ENCODE data around the gene FZR1. TPM values are rescaled to one million over a fixed set of nuclear protein-coding genes. Genes with fewer than 3 reads are reported as not detected.

Gene FZR1
- total and polyA plus RNA-seq, 2 of the 8 experiments (the other 6 are each of a cell fraction or from before 2014, with no cell fraction given), result 21.6 to 35.5 TPM

DNA sequence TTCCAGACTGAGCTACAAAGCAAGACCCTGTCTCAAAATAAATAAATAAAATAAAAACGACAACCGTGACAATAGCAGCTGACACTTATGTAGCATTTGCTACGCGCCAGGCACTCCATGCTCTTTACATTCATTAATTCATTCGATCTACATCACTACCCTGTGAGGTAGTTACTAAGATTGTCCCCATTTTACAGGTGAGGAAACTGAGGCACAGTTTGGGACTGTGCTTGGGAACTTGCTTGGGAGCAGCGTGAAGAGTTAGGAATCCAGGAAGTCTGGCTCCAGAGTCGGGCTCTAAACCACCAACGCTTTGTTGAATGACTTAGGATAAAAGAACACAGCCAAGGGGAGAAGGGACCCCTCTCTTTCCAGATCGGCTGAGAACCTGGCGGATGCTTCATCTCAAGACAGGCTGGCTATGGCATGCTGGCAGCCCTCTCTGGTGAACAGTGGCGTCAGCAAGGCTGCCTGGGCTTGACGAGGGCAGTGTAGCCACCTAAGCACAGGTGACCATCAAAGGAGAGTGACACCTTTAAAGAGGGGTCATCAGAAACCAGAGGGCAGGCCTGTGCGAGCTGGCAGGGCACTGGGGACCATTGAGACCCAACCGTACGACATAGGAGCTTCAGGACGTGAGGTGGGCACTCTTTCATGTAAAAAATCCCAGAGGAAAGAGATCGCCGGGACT lies 6.2 kb upstream of the FZR1 start:
- H4K5ac ChIP-seq (ENCODE audit: insufficient read length, low read depth, low read length), result no peak overlapping the region
- H2BK120ac ChIP-seq (replicated peaks; ENCODE audit: low read depth, low read length), result no peak overlapping the region
- H4K91ac ChIP-seq (replicated peaks; ENCODE audit: insufficient read length, low read length), result no peak overlapping the region
- H3K4me1 ChIP-seq (replicated peaks in 1 of 4; ENCODE audit: control insufficient read depth in 3 of 4, insufficient read depth in 4 of 4, low read length in 3 of 4), result no peaks in the 10 kb centered on the region; a peak in 3 of 7 replicates
- no peak overlapping the region for H3K23ac ChIP-seq (ENCODE audit: insufficient read length)
- H2BK20ac ChIP-seq (ENCODE audit: low read length), result no peak overlapping the region
- peaks cover 1 to 8% of the 10 kb centered on the region in 2 experiments for H4K20me1 ChIP-seq (replicated peaks in 1 of 2; ENCODE audit: control insufficient read depth in 1 of 2, insufficient read depth in 2 of 2, low read length in 2 of 2)
- ChIA-PET POLR2A (ENCODE audit: partially characterized antibody) (interaction anchor here (0.7 to 6.1 kb wide), 5 partner anchors 11 to 57 kb away, joined by 3 to 58 read pairs (median 5); partner anchors contain the start of gene SMIM24), CTCF (ENCODE audit: partially characterized antibody) (interaction anchor here (0.6 to 2.2 kb wide), 7 partner anchors 14 to 1490 kb away, joined by 3 to 8 read pairs (median 3); no protein-coding TSS in a partner anchor)
- H3K9me3 ChIP-seq (ENCODE audit: insufficient read depth in 2 of 2, low read depth in 1 of 2, low read length in 1 of 2), result no peaks in the 10 kb centered on the region
- H2AFZ ChIP-seq (ENCODE audit: low read length), result no peak overlapping the region
- TF ChIP-seq BACH1 (IDR thresholded peaks at IDR 0.05; ENCODE audit: low read length) (no peak), RNF2 (IDR thresholded peaks at IDR 0.05; ENCODE audit: borderline replicate concordance, low read depth, low read length, missing control alignments, poor library complexity, severe bottlenecking) (no peak), EGR1 (IDR thresholded peaks at IDR 0.05; ENCODE audit: borderline replicate concordance, low read depth, low read length) (no peak)
- 33% methylated on average over 18 of the region's 18 CpGs; no CpG with 5 or more reads in 1 of the 2 experiments for WGBS, 2 experiments (ENCODE audit: extremely low coverage in 1 of 2, insufficient coverage in 1 of 2, insufficient read length in 1 of 2, insufficient replicate concordance in 2 of 2, low coverage in 1 of 2, low lambda C conversion rate in 2 of 2, missing lambda C conversion rate in 1 of 2)
- no peak for DNase-seq (ENCODE audit: low read depth in 1 of 2, low spot score in 2 of 2)
- FAIRE-seq, result no peak
- peak overlapping the region; percentile 100; the same call in 1 of the 2 replicates for H2BK5ac ChIP-seq (ENCODE audit: low read depth, low read length)
- H3K79me2 ChIP-seq (ENCODE audit: control insufficient read depth in 1 of 2, insufficient read depth in 2 of 2, low read length in 2 of 2), result peaks cover 0 to 30% of the 10 kb centered on the region in 2 experiments; a peak in 2 of 4 replicates
- peak overlapping the region; percentile 46 for H3K4ac ChIP-seq (replicated peaks; ENCODE audit: insufficient read length, low read depth, low read length)
- H3K79me1 ChIP-seq (ENCODE audit: low read depth, low read length), result peaks cover 6% of the 10 kb centered on the region
- H3K4me2 ChIP-seq (ENCODE audit: insufficient read depth in 1 of 2, low read depth in 2 of 2, low read length in 2 of 2), result peak overlapping the region; percentile 89 to 94
- H4K8ac ChIP-seq (ENCODE audit: extremely low read depth, insufficient read depth, low read length), result peak overlapping the region; percentile 99; the same call in 1 of the 2 replicates
- no peak overlapping the region for H2BK15ac ChIP-seq (ENCODE audit: low read length)
- peaks cover 2 to 16% (median 6%) of the 10 kb centered on the region in 4 experiments; a peak in 6 of 8 replicates for H3K36me3 ChIP-seq (ENCODE audit: control insufficient read depth in 2 of 4, insufficient read depth in 4 of 4, low read length in 3 of 4)
- peak overlapping the region; percentile 77 to 98 (median 92) for H3K4me3 ChIP-seq (ENCODE audit: extremely low read depth in 1 of 4, insufficient read depth in 2 of 4, low read depth in 3 of 4, low read length in 4 of 4)
- no peak overlapping the region for H3K14ac ChIP-seq (ENCODE audit: insufficient read length)
- no peak overlapping the region for H3K18ac ChIP-seq (ENCODE audit: extremely low read depth, low read length)
- H3K9ac ChIP-seq (replicated peaks in 1 of 4; ENCODE audit: extremely low read depth in 1 of 4, low read depth in 3 of 4, low read length in 3 of 4), result peak overlapping the region; percentile 88 to 100 (median 96)
- peaks cover 7% of the 10 kb centered on the region for H3K23me2 ChIP-seq (ENCODE audit: low read depth, low read length)
- H2BK12ac ChIP-seq (ENCODE audit: low read depth, low read length), result no peak overlapping the region; the same call in 1 of the 2 replicates
- H3K27ac ChIP-seq (ENCODE audit: low read depth, low read length), result peak overlapping the region; percentile 100
- H2AK5ac ChIP-seq (ENCODE audit: low read depth, low read length), result peak overlapping the region; percentile 11
- peak overlapping the region; percentile 52 for H3K56ac ChIP-seq (replicated peaks; ENCODE audit: insufficient read length, low read depth, low read length)
- no peaks in the 10 kb centered on the region for H3K27me3 ChIP-seq (replicated peaks in 1 of 4; ENCODE audit: control insufficient read depth in 3 of 4, extremely low read depth in 1 of 4, insufficient read depth in 3 of 4, low read length in 3 of 4)
